GM19467 (cell line): ENCODE measurements around the gene MACROH2A2.

Experiments
- ATAC-seq: cut with Tn5 transposase; IDR thresholded peaks from one replicate; pipeline ENCODE4 v1.9.1; 2021; ENCODE audit warnings: mild to moderate bottlenecking, moderate library complexity; ENCODE audit not compliant: unreplicated experiment

The MACROH2A2 gene

GRCh38 chr10:70125918-70126552 lies 73.4 kb downstream of the MACROH2A2 start:
- no peak for ATAC-seq

DNA sequence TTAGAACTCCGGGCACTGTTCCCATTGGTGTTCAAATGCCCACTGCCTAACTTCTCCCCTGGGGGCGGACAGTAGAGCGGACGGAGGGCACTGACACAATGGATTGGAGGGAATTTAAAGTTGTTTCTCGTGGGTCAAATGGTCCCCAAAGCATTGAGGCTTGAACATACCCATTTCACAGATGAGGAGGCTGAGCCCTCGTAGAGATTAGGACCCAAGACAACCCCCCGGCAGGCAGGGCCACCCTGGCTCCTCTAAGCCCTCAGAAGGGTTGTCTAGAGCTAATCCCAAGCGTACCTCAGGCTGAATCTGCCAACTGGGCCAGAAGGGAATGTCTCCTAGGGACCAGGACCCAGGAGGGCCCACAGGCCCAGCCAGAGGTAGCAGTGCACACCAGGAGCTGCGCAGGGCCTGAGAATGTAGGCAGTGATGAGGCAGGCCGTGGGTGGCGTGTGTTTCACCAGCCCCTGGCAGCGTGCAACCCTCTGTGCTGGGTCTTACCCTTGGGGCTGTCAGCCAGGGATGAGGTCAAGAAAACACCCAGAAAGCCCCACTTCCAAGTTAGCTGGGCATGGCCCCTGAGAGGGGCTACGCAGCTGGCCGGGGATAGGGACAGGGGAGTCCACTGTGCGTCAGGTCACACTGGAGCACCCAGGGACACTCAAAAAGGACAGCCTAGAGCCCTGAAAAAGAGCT lies 74.2 kb downstream of the MACROH2A2 start:
- no peak for ATAC-seq

DNA sequence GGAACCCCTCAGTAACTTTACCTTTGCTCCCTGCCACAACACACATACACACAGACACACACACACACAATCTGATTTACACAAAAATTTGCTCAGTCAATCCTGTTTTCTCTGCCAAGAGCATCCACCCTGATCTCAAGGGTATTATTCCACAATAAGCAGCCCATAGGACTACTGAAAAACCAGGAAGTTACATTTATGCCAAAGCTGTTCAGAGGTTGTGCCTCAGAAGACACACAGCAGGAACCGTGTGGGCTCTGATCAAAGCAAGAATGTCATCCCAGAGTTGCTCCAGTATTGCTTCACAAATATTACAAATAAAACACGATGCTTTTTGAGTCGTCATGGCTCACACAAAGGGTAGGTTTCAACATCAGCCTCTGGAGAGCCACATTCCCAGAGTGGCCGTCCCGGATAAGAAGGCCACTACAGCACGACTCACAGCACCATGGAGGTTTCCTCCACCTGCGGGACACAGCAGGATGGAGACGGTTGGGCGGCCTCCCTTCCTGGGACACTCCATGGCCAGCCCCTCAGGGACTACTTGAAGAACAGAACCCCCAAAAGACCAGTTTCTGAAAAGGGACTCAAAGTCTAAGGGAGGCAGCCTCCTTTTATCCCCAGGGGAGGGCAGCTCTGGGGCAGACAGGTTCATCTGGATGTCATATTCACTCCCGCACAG lies 78.4 kb downstream of the MACROH2A2 start:
- ATAC-seq, result no peak

- no peak for ATAC-seq
Observed at GRCh38 chr10:70131560-70131937, 78.9 kb downstream of the MACROH2A2 start.

GRCh38 chr10:70132098-70133029 lies 79.7 kb downstream of the MACROH2A2 start, which contains the start of gene AIFM2:
AIFM2 (minus strand) TSS chr10:70132825; CDS start chr10:70124084, 8,741 bp downstream.
- peak; percentile 78 for ATAC-seq

GRCh38 chr10:70135046-70135445 lies 82.4 kb downstream of the MACROH2A2 start:
- no peak for ATAC-seq

- no peak for ATAC-seq
Observed at GRCh38 chr10:70135684-70136083, 83.0 kb downstream of the MACROH2A2 start.

- no peak for ATAC-seq
Observed at GRCh38 chr10:70137135-70137534, 84.5 kb downstream of the MACROH2A2 start.

GRCh38 chr10:70137927-70138883 lies 85.6 kb downstream of the MACROH2A2 start:
- no peak for ATAC-seq

- ATAC-seq, result no peak
Observed at GRCh38 chr10:70139151-70139996, 86.7 kb downstream of the MACROH2A2 start.

DNA sequence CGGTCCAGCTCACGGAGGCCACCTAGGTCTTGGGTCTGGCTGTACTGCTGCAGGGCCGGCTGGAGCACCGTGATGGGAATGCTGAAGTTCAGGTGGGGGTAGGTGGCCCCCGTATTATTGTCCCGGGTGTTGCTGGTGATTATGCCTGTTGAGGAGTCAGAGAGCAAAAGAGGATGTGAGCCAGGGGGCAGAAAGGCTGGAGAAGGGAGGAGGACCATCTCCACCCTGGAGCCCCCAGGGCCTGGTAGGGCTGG lies 87.3 kb downstream of the MACROH2A2 start:
- no peak for ATAC-seq

DNA sequence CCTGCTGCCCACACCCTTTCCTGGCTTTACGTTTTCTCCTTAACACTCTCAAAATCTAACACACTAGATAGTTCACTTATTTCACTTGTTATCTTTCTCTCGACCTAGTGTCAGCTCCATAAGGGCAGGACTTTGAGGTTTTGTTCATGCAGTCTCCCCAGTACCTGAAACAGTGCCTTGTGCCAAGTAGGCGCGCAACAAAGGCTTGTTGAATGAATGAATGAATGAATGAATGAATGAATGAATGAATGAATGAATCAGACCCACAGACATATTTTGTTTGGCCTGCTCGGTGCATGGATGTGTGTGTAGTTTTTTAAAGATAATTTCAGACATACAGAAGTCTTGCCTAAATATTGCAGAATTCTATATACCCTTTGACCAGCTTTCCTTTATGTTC lies 87.7 kb downstream of the MACROH2A2 start:
- ATAC-seq, result no peak

DNA sequence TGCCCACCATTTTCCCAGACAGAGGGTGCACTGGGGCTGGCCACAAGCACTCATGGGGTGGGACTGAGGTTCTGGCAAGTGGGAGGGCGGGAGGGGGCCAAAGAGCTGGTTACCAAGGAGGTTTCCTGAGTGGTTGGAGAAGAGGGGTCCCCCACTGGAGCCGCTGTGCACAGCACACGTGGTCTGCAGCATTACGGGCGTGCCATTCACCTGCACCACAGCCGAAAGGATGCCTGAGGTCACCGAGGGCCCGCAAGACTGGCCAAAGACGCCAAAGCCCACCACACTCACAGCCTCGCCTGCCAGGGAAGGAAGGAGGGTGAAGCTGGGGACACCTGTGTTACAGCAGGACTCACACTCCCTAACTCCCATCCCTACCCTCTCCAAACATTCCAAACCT lies 89.9 kb downstream of the MACROH2A2 start:
- ATAC-seq, result no peak

GRCh38 chr10:70144372-70145110 lies 91.9 kb downstream of the MACROH2A2 start:
- ATAC-seq, result no peak

DNA sequence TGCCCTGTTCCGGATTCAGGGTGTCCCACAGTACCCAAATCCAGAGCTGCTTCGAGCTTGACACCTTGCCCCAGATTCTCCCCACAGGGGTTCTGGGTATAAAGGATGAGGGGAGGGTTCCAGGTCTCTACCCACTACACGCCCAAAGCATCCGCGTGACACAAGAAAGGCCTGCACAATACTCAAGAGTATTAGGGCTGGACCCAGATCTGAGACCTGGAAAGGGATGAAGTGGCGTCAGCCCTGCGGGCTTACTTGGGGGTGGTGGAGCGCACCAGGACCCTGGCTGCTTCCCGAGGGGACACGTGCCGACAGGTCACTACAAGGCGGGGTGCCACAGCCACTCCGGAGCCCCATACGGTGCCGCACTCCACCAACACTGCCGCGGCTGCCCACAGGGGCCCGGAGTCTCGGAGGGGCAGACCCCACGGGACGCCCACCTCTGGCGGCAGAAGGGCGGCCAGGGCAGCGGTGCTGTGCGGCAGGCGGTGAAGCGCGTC lies 92.6 kb downstream of the MACROH2A2 start:
- ATAC-seq, result peak; percentile 16

- peak; percentile 37 for ATAC-seq
Observed at GRCh38 chr10:70145666-70146488, 93.2 kb downstream of the MACROH2A2 start.

DNA sequence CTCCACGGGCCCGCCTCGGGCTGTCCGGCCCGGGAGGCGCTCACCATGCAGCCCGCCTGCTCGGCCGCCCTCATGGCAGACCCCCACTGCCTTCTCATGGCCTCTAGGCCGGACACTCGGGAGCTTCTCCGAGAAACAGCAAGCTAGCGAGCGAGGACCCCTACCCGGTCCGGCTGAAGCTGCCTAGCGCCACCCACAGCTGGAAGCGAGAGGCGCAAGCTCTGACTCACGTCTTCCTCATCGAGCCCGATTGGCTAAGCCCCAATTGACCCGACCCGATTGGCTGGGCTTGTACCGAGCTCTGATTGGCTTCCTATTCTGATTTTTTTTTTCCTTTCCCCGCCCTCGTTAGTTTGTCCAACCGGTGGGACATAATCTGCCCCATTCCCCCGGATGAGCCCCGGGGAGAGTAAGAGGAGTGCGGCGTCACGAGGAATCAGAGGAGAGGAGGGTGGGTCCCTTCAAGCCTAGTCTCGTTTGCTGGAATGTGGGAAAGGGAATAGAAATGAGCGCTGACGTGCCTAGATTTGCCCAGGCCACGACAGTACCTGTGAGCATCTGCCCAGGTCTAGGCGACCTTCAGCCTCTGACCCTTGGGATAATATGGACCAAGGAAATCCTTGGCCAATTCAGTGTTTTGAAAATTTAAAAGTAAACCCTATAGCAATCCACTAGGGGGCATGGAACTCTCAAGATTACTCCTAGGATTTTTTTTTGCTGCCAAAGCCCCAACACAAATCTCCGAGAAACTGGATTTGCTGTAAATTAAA lies 94.0 kb downstream of the MACROH2A2 start, which contains the start of gene TYSND1:
TSS of gene TYSND1 (minus strand) at position 212 of the 770 bp plus-strand sequence. CDS start at position 98, 114 bp downstream.
- ATAC-seq, result peak; percentile 84
